ENCODE measurements around the gene TJP3.
A peak's percentile ranks its signal among the peaks of the same experiment; 100 is the strongest.

Gene TJP3

DNA sequence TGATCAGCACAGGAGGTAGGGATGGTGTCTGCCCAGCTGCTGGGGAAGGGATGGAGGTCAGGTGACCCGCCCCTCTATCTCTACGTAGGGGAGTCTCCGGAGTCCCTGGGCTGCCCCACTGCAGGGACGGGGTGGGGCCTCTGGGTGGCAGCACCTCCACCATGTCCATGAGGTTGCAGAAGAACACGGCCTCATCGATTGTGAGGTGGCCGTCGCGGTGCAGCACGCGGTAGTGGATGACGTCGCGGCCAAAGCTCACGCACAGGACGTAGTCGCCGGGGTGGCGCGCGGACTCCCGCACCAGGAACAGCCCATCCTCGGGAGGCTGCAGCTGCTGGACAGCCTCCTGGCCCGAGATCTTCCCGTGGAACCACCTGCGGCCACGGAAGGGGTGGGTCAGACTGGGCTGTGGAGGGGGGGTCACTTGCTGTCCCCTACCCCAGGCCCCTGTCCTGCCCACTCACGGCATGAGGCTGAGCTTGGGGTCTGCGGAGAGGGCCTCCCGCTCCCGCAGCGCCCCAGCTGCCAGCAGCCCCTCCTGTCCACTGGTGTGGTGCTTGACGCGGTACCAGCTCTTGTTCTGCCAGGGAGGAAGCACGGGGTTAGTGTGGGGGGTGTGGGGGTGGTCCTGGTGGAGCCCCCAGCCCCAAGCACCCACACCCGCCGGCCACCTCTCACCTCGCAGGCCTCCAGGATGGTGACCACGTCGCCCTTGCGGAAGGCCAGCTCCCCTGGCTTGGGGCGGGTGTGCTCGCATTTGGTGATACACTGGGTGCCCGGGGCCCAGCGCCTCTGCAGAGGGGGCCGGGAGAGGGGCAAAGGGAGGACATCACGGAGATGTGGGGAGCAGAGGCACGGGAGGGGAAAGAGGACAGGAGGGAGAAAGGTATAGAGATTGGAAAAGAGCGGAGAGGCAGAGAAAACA lies 75.7 kb downstream of the TJP3 start:
- DNase-seq, result no peak

DNA sequence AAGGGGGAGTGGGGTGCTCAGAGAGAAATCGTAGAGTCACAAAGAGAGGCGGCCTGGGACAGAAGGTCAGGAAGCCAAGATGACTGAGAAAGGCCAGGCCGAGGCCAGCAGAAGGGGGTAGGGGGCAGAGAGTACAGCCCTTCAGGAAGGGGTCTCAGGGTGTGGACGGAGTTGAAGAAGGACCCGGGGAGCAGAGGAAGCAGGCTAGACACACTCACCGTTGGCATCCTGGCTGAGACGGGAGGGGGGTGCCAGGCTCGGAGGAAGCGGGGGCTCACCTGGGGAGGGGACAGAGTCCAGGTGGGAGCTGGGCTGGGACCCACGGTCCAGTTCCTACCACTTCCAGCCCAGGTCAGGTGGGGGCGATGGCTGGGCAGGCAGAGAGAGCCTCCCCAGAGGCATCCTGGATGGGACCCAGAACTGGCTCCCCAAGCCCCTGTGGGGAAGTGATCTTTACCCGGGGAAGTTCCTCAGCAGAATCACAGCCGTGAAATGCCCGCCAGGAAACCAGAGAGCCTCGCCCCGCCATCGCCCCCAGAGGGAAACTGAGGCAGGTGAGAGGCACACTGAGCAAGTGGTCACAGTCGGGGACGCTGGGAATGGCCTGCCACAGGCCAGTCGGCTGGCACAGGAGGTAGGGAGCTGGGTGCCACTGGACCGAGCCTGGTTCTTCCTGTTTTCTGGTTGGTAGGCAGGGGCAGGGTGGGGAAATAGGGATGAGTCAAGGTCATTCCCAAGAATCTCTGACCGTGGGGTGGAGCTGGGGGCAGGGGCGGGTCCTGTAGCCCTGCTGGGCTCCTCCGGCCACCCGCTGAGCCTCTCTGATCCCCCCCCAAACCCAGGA lies 76.6 kb downstream of the TJP3 start:
- DNase-seq, result peak in 1 of 56 donors; percentile 41

DNA sequence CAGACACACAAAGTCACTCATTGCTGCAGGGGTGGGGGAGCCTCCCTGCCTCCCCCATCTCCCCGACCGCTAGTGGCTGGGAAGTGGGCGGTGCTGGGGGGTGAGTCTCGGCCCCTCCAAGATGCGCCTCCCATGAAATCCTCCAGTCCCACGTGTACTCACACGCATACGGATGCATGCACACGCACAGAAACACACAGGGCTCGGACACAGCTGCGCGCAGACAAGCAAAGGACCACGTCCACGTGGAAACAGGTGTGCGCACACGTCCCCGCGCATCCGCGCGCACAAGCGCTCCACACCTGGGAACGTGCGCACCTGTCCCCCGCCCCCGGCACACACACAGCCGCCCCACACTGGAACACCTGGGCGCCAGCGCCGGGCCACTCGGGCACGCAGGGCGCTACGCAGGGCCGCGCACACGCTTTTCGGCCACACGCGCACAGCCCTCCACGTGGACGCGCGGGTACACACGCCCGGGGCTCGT lies 77.3 kb downstream of the TJP3 start:
- peak in 8 of 56 donors; percentile 1 to 41 (median 18) for DNase-seq

- peak in 2 of 56 donors; percentile 3 to 31 for DNase-seq
Observed at GRCh38 chr19:3785938-3786824, 78.0 kb downstream of the TJP3 start, which contains the start of gene MATK. Gene MATK (minus strand): TSS chr19:3786381. CDS start chr19:3785135, 1,246 bp downstream.

GRCh38 chr19:3788996-3789778 lies 81.0 kb downstream of the TJP3 start:
- no peak for DNase-seq

DNA sequence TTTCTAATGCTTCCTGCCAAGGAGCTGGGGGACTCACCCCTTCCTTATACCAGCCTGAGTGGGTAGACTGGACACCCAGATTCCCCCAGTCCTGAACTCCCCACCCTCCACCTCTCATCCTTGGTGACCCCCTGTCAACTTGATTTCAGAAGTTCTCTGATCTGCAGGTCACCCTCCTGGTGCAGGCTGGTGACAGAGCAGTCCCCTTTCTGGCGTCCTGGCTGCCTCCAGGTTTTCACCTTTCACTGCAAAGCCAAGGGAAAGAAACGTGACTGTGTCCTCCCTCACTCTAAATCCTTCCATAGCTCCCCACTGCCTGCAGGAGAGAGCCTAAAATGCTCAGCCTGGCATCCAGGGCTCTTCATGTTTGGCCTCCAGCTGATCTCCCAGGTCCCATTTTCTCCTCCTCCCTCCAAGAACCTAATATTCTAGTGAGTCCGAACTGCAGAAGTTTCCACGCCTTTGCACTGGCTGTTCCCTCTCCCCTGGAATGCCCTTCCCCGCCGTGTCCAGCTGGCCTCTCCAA lies 82.1 kb downstream of the TJP3 start:
- no peak for DNase-seq

DNA sequence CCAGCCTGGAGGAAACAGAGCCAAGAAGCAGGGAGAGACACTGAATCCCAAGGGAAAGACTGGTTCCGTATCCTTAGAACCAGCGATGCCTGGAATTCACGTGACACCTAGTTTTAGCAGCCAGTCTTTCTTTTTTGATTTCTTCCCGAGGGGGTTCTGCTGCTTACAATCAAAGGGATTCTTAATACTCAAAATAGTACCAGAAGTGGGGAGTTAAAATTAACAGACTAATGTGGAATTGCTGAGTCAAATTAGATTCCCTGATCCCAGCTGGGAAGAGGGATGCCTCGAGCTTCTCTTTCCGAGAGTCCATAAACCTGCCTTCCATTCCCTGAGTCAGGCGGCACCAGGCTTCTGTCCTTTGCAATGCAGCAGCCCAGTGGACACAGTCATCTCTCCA lies 82.8 kb downstream of the TJP3 start:
- no peak for DNase-seq

- no peak for DNase-seq
Observed at GRCh38 chr19:3792114-3792513, 83.9 kb downstream of the TJP3 start.

DNA sequence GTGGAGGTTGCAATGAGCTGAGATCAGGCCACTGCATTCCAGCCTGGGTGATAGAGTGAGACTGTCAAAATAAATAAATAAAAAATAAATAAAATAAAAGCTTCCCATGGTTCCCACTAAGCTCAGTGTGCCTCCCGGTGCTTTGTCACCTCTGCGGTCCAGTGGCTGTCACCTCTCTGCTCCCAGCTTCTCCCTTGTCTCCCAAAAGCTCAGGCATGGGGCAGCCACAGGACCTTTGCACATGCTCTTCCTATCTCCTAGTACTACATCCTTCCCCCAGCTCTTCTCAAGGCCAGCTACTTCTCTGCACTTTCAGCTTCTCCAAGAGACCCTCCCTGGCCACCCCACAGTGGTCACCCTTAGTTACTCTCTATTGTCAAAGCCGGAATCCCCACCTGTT lies 85.6 kb downstream of the TJP3 start:
- DNase-seq, result no peak

DNA sequence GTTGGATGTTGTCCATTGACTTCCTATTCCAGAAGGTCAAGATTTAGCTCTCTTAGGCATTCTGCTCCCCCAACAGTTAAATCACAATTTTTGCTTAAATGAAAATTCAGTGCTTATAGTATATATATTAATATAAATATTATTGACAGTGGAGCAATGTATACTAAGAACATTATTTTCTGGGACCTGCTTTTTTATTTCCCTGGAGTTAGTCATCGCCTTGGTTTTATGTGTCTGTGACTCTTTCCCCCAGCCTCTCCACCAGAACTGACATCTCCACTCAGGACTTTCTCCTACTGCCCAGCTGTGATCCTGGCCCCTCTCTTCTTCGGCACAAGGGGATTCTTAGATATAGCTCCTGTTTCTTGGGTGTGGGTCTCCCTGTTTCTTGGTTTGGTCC lies 88.2 kb downstream of the TJP3 start:
- DNase-seq, result no peak

- no peak for DNase-seq
Observed at GRCh38 chr19:3798137-3798536, 90.0 kb downstream of the TJP3 start.

All from nucleus accumbens (tissue), 56 donors.